ENCODE results near the gene CASP3. TPM values are rescaled to one million over a fixed set of nuclear protein-coding genes. Genes with fewer than 3 reads are reported as not detected.

The CASP3 gene
- total and polyA plus RNA-seq, 9 of the 15 experiments (the other 6 are each of a cell fraction or from before 2014, with no cell fraction given): 17.6 to 40.1 (median 31.8) TPM

DNA sequence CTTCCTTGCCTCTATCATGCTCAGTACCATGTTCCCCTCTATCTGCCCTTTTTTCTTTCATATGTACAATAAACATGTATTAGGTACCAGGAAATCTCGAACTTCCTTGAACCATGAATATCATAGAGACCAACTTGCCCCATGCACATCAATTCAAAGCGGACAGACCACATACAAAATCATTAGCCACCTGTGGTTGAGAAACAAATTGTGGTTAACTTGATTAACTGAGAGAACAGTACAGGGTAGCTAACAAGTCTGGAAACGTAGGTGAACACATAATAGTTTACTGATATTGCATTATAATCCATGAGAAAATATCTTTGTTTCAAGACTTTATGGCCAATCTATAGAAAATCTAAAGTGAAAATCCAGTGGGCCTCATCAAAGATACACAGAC lies 8.2 kb downstream of the CASP3 start:
- POLR2A ChIA-PET: no interaction called here
- CTCF ChIA-PET (ENCODE audit: low intra/inter-chr PET ratio): no interaction called here
- intact Hi-C loops (cut with micrococcal nuclease) (loop anchor here (10.0 kb wide), 1 partner anchor 364 kb away; no protein-coding TSS in a partner anchor), in situ Hi-C loops (cut with MboI) (no loop called here)
- DNase-seq (ENCODE audit: extremely low read depth in 1 of 4, low spot score in 3 of 4): no peak
- no peaks in the 10 kb centered on the region for H3K27me3 ChIP-seq (ENCODE audit: control insufficient read depth in 2 of 2, insufficient read depth in 2 of 2, low read length in 2 of 2)
- no TSS peak for BruUV-seq (replicated peaks)
- no peaks in the 10 kb centered on the region for H3K9me3 ChIP-seq (replicated peaks; ENCODE audit: control insufficient read depth, insufficient read depth, low read depth, low read length)
- H3K4me1 ChIP-seq (replicated peaks in 1 of 2; ENCODE audit: control insufficient read depth in 2 of 2, insufficient read depth in 2 of 2, low read length in 2 of 2): no peaks in the 10 kb centered on the region
- no peak overlapping the region for H3K4me2 ChIP-seq (ENCODE audit: insufficient read depth, low read length)
- no peaks in the 10 kb centered on the region for H4K20me1 ChIP-seq (replicated peaks; ENCODE audit: control insufficient read depth, insufficient read depth, low read length)
- FAIRE-seq: no peak
- WGBS (ENCODE audit: insufficient coverage, low coverage, missing lambda C conversion rate): 69% methylated on average over 3 of the region's 3 CpGs
- H3K9me1 ChIP-seq (ENCODE audit: control insufficient read depth, insufficient read depth, low read length): no peaks in the 10 kb centered on the region
- H3K36me3 ChIP-seq (ENCODE audit: control insufficient read depth, insufficient read depth, low read length): peaks cover 64% of the 10 kb centered on the region
- TF ChIP-seq, protein P1, sequence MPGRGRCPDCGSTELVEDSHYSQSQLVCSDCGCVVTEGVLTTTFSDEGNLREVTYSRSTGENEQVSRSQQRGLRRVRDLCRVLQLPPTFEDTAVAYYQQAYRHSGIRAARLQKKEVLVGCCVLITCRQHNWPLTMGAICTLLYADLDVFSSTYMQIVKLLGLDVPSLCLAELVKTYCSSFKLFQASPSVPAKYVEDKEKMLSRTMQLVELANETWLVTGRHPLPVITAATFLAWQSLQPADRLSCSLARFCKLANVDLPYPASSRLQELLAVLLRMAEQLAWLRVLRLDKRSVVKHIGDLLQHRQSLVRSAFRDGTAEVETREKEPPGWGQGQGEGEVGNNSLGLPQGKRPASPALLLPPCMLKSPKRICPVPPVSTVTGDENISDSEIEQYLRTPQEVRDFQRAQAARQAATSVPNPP (IDR thresholded peaks at IDR 0.05; ENCODE audit: borderline replicate concordance, insufficient read depth, insufficient read length): no peak
- no peak for TF ChIP-seq PTRF (tag; IDR thresholded peaks at IDR 0.05)
- TF ChIP-seq MCM2 (IDR thresholded peaks at IDR 0.05; ENCODE audit: low read depth): no peak
- TF ChIP-seq BHLHE40 (IDR thresholded peaks at IDR 0.05; ENCODE audit: low read length): no peak
- no peak for TF ChIP-seq TAF7 (tag; IDR thresholded peaks at IDR 0.05)
- TF ChIP-seq LCOR (CRISPR knock-in tag; IDR thresholded peaks at IDR 0.05): no peak
- peaks cover 46% of the 10 kb centered on the region for H3K79me2 ChIP-seq (ENCODE audit: control insufficient read depth, insufficient read depth, low read length)
- no peak overlapping the region for H3K9ac ChIP-seq (ENCODE audit: insufficient read depth in 1 of 2, low read depth in 2 of 2, low read length in 2 of 2)
- no peak overlapping the region for H3K4me3 ChIP-seq
- ATAC-seq: no peak
- no peak overlapping the region for H2AFZ ChIP-seq (ENCODE audit: low read depth, low read length)
- no peak overlapping the region for H3K27ac ChIP-seq (ENCODE audit: extremely low read depth, low read depth, low read length)
